ENCODE results near the gene PYHIN1. TPM values are rescaled to one million over a fixed set of nuclear protein-coding genes. Genes with fewer than 3 reads are reported as not detected.

The PYHIN1 gene
- total RNA-seq, result 1 to 10 TPM; 1.4 to 1.6 TPM

DNA sequence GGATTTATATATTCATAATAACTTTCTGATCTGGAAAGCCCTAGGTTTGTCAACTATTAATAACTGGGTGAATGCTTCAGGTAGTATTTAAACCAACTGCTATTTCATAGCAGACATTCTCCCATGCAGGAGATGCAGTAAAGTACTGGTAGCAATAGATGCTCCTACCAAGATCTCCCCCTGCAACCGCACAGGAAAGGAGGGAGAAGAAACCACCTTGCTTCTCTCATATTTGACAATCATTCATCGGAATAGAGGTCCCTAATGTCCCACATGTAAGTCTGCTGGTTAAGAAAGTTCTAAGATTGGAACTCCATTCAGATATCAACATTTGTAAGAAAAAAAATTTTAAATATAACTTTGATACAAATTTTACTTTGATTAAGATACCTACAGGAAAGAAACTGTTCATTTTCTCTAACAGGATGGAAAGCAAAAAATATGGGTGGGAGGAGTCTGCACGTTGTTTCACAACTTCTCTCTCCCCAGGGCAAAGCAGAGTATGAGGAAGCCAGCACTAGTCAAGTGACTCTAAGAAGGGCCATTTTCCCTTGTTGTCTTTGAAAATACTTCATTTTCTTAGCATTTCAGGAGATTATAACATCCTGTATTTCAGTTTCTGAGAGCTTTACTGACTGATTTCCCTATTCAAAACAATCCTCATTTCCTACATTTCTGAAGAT is at the start of gene PYHIN1:
PYHIN1 (plus strand) TSS at position 498 of the 683 bp plus-strand sequence. CDS start 5,359 bp downstream, outside the sequence.
- Mint-ChIP-seq H3K36me3 (no peaks in the 10 kb centered on the region), H3K4me1 (peaks cover 12% of the 10 kb centered on the region), H3K27me3 (no peaks in the 10 kb centered on the region), H3K9me3 (peaks cover 8% of the 10 kb centered on the region), H3K4me3 (peak within 1 kb of the TSS; percentile 69), H3K27ac (peak within 1 kb of the TSS; percentile 55)
- no peak for DNase-seq

DNA sequence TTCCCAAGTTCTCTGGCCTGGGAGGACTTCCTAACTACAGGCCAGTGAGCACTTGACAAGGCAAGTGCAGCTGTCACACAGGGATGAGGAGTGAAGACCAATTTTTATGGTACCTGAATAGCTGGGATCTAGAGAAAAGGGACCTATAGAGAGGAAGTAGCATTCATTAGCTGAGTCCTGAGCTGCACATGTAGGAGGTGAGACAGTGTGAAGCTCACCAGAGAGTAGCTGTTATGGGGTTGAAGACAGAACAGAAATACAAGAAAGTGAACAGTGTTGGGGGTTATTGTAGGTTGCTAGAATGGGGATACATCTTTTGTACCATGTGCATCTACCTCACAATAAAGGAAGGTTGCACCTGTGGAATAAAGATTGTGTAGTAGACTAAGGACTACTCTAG is 37.7 kb upstream of the PYHIN1 start:
- no peak overlapping the region for H3K4me3 Mint-ChIP-seq
- H3K9me3 Mint-ChIP-seq, result no peaks in the 10 kb centered on the region
- no peaks in the 10 kb centered on the region for H3K36me3 Mint-ChIP-seq
- no peaks in the 10 kb centered on the region for H3K4me1 Mint-ChIP-seq
- no peak for DNase-seq
- H3K27me3 Mint-ChIP-seq, result no peaks in the 10 kb centered on the region
- H3K27ac Mint-ChIP-seq, result no peak overlapping the region

DNA sequence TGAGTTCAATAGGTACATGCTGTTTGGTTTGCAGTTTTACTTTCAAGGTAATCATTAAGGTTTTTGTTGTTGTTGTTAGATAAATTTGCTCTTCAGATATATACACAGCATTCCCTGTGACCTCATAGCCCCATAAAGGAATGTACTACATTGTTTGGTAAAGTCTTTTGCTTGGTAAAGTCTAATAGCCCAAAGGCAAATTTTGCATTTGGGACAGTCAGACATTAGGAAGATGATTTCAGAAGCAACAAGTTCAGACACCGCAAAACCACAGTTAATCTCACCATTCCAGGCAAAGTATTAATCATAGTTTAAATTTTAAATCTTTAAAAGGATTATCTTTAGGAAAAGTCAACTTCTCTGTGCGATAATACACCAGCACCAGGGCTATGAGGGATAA is 32.6 kb upstream of the PYHIN1 start:
- H3K4me1 Mint-ChIP-seq, result no peaks in the 10 kb centered on the region
- no peaks in the 10 kb centered on the region for H3K36me3 Mint-ChIP-seq
- no peak overlapping the region for H3K27ac Mint-ChIP-seq
- DNase-seq, result no peak
- no peak overlapping the region for H3K4me3 Mint-ChIP-seq
- no peaks in the 10 kb centered on the region for H3K9me3 Mint-ChIP-seq
- H3K27me3 Mint-ChIP-seq, result peaks cover 9% of the 10 kb centered on the region

DNA sequence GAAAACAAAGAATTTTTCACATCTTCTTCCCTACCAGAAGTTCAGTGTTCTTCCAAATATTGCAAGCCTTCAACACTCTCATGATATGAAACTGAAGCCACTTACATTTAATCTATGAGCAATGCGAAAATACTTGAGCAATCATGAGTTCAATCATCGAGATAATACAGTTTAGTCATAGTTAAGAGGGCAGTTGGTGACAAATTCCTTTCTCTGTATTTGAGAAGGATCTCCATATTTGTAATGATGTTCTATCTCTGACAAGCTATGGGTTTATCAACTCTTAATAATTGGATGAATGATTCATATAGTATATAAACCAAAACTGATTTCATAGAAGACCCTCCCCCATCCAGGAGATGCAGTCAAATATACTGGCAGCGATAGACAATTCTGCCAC is 29.7 kb upstream of the PYHIN1 start:
- DNase-seq, result no peak
- Mint-ChIP-seq H3K4me3 (no peak overlapping the region), H3K27me3 (peaks cover 21% of the 10 kb centered on the region), H3K27ac (no peak overlapping the region), H3K4me1 (no peaks in the 10 kb centered on the region), H3K9me3 (no peaks in the 10 kb centered on the region), H3K36me3 (no peaks in the 10 kb centered on the region)

DNA sequence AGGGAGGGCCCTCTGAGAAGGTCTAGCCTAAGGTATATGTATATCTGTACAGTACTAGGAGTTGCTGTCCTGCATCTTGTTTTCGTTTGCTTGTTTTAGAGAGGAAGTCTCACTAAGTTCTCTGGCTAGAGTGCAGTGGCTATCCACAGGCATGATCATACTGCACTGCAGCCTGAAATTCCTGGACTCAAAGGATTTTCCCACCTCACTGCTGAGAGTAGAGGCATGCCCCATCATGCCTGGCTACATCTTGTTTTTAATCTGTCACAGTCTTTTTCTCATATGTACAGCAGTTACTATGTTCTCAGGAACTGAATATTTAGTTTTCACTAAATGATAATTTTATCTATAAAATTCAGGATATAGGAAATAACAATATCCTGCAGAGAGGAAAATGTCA is 15.3 kb upstream of the PYHIN1 start:
- no peaks in the 10 kb centered on the region for H3K4me1 Mint-ChIP-seq
- H3K27me3 Mint-ChIP-seq, result peaks cover 2% of the 10 kb centered on the region

DNA sequence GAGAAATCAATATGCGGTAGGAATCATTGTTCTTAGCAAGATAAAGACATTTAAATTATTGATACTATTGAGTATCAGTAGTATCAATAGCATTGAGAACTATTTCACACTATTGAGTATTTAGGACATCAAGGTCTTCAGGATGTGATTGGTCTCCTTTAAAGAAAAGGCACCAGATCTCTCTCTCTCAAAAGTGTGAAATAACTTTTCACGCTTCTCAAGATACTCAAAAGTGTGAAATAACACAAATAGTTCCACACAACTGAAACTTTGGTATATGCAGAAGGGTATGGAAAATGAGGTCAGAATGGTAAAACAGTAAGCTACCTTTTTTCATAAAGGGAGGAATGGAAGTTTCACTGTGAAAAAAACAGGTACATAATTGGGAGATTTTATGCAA is 6.7 kb upstream of the PYHIN1 start:
- H3K4me1 Mint-ChIP-seq, result peaks cover 2% of the 10 kb centered on the region
- H3K36me3 Mint-ChIP-seq, result no peaks in the 10 kb centered on the region
- H3K4me3 Mint-ChIP-seq, result no peak overlapping the region
- peaks cover 15% of the 10 kb centered on the region for H3K9me3 Mint-ChIP-seq
- no peak overlapping the region for H3K27ac Mint-ChIP-seq
- no peak for DNase-seq
- H3K27me3 Mint-ChIP-seq, result no peaks in the 10 kb centered on the region

More for the DNA sequence above, 15.3 kb upstream of the PYHIN1 start:
- Mint-ChIP-seq H3K27ac (no peak overlapping the region), H3K9me3 (peaks cover 22% of the 10 kb centered on the region), H3K4me3 (no peak overlapping the region), H3K36me3 (no peaks in the 10 kb centered on the region)
- DNase-seq, result no peak

DNA sequence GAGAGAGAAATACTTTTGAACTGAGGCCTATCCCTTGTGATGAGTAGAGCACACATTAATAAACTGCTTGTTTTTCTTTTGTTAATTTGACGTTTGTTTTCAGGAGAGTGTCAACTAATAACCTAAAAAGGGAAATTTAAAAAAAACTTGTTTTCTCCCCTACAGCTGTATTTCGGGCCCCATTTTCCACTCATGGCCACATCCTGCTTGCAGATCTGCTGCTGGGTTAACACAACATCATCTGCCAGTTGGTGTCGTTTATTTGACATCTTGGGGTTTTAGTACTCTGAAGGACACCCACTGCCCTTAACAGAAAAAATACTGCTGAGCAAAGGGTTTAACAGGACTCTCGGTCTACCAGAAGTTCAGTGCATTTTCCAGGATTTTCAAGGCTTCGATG is 848 bp upstream of the PYHIN1 start:
- Mint-ChIP-seq H3K4me1 (peaks cover 12% of the 10 kb centered on the region), H3K9me3 (peaks cover 8% of the 10 kb centered on the region), H3K36me3 (no peaks in the 10 kb centered on the region), H3K27me3 (no peaks in the 10 kb centered on the region), H3K4me3 (no peak overlapping the region), H3K27ac (peak overlapping the region; percentile 55)
- DNase-seq, result no peak

DNA sequence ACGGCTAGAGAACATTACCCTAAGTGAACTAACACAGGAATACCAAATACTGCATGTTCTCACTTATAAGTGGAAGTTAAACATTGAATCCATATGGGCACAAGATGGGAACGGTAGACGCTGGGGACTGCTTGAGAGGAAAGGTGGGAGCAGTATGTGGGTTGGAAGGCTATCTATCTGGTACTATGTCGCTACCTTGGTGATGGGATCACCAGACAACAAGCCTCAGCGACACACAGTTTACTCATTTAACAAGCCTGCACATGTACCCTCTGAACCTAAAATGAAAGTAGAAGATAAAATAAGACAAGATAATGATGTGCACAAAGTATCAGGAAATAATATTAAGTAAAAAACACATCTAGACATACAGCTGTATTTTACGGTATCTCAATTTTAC is 819 bp downstream of the PYHIN1 start:
- H3K4me1 Mint-ChIP-seq, result peaks cover 12% of the 10 kb centered on the region
- no peak for DNase-seq
- H3K27ac Mint-ChIP-seq, result peak overlapping the region; percentile 3
- no peaks in the 10 kb centered on the region for H3K27me3 Mint-ChIP-seq
- peak overlapping the region; percentile 69 for H3K4me3 Mint-ChIP-seq
- no peaks in the 10 kb centered on the region for H3K36me3 Mint-ChIP-seq
- H3K9me3 Mint-ChIP-seq, result peaks cover 3% of the 10 kb centered on the region

DNA sequence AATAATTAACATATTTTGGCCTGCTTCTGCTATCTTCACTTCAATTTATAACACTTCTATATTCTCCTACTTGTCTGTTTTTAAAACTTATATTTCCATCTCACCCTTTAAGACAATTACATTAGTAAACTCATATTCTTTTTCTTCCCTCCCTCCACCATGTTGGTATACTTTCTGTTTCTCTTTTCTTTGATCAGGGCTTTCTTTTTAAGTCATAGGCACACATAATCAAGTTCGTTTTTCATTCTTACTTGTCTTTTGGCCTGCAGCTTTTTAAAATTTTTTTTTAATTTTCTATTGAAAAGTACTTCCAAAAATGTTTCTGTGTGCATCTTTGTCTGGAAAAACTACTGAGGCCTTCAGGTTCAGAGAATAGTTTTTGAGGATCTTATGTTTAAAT is 2.3 kb downstream of the PYHIN1 start:
- H3K4me1 Mint-ChIP-seq, result peaks cover 12% of the 10 kb centered on the region
- no peaks in the 10 kb centered on the region for H3K27me3 Mint-ChIP-seq
- no peaks in the 10 kb centered on the region for H3K36me3 Mint-ChIP-seq
- no peaks in the 10 kb centered on the region for H3K9me3 Mint-ChIP-seq
- no peak for DNase-seq
- peak overlapping the region; percentile 43 for H3K27ac Mint-ChIP-seq
- H3K4me3 Mint-ChIP-seq, result peak overlapping the region; percentile 47

DNA sequence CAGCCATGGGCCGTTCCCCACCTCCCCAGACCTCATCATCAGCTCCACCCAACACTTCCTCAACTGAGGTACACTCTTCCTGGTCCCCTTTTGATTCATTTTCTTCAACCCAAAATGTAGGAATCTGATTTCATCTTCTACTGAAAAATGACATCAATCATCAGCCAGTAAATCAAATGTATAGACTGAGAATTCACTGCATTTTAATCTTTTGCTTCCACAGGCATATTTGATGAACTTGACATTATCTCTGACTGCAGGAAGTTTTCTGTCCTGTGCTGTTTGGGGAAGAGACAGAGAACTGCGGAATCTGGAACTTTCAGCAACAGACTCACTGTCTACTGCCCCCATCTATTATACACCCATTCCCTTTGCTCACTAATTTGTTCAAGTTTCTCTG is 7.8 kb downstream of the PYHIN1 start:
- H3K4me3 Mint-ChIP-seq, result no peak overlapping the region
- H3K36me3 Mint-ChIP-seq, result no peaks in the 10 kb centered on the region
- peaks cover 2% of the 10 kb centered on the region for H3K4me1 Mint-ChIP-seq
- DNase-seq, result no peak
- no peak overlapping the region for H3K27ac Mint-ChIP-seq
- peaks cover 12% of the 10 kb centered on the region for H3K27me3 Mint-ChIP-seq
- no peaks in the 10 kb centered on the region for H3K9me3 Mint-ChIP-seq

DNA sequence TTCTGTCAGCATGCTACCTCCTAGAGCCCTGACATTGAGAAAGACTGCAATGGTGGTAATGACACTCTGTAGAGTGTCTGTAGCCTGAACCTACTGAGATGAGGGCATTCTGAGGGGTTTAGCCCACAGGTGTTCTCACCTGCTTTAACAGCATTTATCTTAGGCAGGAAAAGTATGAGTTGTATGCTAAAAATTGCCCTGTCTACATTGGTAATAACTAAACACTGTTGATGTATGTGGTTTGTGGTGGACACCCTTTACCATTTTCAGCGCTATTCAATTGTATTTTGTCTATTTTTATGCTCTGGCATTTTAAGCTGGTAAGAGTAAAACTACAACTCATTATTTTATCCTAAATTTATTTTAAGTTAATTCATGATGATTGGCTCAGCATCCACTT is 10.0 kb downstream of the PYHIN1 start:
- DNase-seq, result no peak
- H3K27ac Mint-ChIP-seq, result no peak overlapping the region
- H3K4me1 Mint-ChIP-seq, result no peaks in the 10 kb centered on the region
- H3K4me3 Mint-ChIP-seq, result no peak overlapping the region
- H3K36me3 Mint-ChIP-seq, result no peaks in the 10 kb centered on the region
- peaks cover 17% of the 10 kb centered on the region for H3K27me3 Mint-ChIP-seq
- H3K9me3 Mint-ChIP-seq, result no peaks in the 10 kb centered on the region

DNA sequence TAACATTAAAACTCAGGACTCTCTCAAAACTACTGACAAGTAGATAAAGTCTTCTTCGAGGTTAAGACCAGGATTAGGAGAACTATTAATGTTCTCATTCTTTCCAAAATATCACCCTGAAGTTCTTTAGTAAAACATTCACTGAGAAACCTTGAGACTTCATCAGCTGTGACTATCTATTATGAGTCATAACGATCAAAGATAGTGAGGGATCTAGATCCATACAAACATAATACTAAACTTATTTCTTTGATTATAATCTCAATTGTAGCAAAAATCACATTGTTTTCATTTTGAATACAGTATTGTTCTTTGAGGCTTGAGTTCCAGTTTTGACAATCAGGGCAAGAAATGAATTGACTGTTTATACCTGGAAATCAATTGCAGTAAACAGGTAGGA is 11.1 kb downstream of the PYHIN1 start:
- DNase-seq, result no peak
- H3K36me3 Mint-ChIP-seq, result no peaks in the 10 kb centered on the region
- no peak overlapping the region for H3K27ac Mint-ChIP-seq
- peaks cover 20% of the 10 kb centered on the region for H3K27me3 Mint-ChIP-seq
- H3K4me3 Mint-ChIP-seq, result no peak overlapping the region
- no peaks in the 10 kb centered on the region for H3K4me1 Mint-ChIP-seq
- no peaks in the 10 kb centered on the region for H3K9me3 Mint-ChIP-seq

DNA sequence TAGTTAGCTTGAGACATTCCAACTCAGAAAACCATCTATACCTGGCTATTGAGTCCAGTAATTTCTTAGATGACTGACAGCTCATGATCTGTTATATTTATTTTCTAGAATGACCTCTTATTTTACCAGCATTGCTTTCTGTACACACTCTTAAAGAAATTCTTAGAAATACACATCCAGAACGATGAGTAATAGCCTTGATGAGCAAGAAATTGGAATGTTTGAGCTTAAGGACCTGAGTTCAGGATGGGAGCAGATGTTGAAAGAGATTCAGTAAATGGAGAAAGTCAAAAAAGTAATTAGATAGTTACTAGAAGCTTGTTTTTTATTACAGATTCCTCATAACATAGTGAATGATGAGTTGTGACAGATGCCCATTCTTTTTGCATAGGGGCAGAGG is 11.7 kb downstream of the PYHIN1 start:
- no peaks in the 10 kb centered on the region for H3K9me3 Mint-ChIP-seq
- no peaks in the 10 kb centered on the region for H3K36me3 Mint-ChIP-seq
- H3K4me1 Mint-ChIP-seq, result no peaks in the 10 kb centered on the region
- H3K27me3 Mint-ChIP-seq, result peaks cover 20% of the 10 kb centered on the region
- DNase-seq, result no peak
- H3K4me3 Mint-ChIP-seq, result no peak overlapping the region
- no peak overlapping the region for H3K27ac Mint-ChIP-seq

DNA sequence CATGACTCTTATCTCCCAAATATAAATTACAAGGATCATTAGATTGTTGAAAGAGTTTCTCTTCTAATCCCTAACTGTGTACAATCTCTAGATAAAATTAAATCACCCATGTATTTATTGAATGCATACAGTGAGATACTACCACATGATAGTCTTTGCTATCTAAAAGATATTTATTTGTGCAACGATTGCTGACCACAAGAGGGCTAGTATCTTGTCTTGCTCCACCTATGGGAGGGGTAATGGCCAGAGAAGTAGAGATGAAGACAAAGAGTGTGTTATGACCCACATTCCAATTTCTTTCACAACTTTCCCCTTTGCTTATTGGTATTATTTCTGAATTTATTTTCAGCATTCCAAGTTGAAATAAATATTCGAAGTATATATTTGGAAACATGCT is 13.7 kb downstream of the PYHIN1 start:
- H3K36me3 Mint-ChIP-seq, result peaks cover 1% of the 10 kb centered on the region

DNA sequence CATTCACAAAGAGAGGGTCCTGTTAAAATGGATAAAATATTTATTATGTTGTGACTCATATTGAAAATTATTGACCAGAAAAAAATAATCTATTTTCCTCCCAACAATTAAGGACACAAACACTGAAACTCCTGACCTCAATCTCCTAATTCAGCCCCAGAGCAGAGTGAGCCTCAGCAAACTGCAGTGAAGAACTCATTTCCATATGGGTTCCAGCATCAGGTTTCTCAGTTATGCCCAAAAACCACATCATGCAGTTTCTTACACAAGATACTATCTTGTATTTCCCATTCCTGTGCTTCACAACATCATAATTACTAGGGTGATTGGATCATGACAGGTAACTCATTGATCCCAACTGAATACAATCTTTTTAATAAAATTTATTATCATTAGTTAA is 15.4 kb downstream of the PYHIN1 start:
- H3K36me3 Mint-ChIP-seq, result peaks cover 1% of the 10 kb centered on the region
- H3K27me3 Mint-ChIP-seq, result peaks cover 16% of the 10 kb centered on the region
- no peak overlapping the region for H3K27ac Mint-ChIP-seq
- no peak for DNase-seq
- no peaks in the 10 kb centered on the region for H3K4me1 Mint-ChIP-seq
- H3K4me3 Mint-ChIP-seq, result no peak overlapping the region
- no peaks in the 10 kb centered on the region for H3K9me3 Mint-ChIP-seq

More for the DNA sequence above, 13.7 kb downstream of the PYHIN1 start:
- Mint-ChIP-seq H3K9me3 (no peaks in the 10 kb centered on the region), H3K4me1 (no peaks in the 10 kb centered on the region), H3K4me3 (no peak overlapping the region), H3K27ac (no peak overlapping the region), H3K27me3 (peaks cover 14% of the 10 kb centered on the region)
- no peak for DNase-seq

DNA sequence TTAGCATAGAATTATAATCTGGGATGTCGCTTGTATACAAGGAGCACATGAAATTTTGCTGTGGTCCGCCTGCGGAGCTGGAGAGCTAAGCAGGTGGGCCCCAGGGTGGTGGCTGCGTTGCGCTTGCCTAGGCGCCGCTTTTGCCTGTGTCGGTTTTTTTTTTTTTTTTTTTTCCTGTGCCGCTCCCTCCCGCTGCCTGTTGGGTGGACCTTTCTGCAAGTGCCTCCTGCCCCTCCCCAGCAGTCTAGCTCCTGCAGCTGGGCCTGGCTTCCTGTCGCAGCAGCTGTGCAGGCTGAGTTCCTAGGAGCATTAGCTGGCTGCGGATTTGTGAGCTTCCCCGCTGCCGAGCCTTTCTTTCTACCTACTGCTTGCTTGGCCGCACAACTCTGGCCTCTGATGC is 20.6 kb downstream of the PYHIN1 start:
- no peak for DNase-seq
- peaks cover 1% of the 10 kb centered on the region for H3K36me3 Mint-ChIP-seq
- H3K4me3 Mint-ChIP-seq, result no peak overlapping the region
- no peak overlapping the region for H3K27ac Mint-ChIP-seq
- H3K27me3 Mint-ChIP-seq, result peaks cover 16% of the 10 kb centered on the region
- no peaks in the 10 kb centered on the region for H3K4me1 Mint-ChIP-seq
- H3K9me3 Mint-ChIP-seq, result no peaks in the 10 kb centered on the region
